K562 (cell line): ENCODE data around the gene SERTAD1. TPM values are rescaled to one million over a fixed set of nuclear protein-coding genes. Genes with fewer than 3 reads are reported as not detected.

Experiments used
- DPF2 ChIP-seq: fragments of 450-650 bp; IDR thresholded peaks from 2 replicates; pipeline ENCODE4 v1.6.1; 2016
- E2F1 ChIP-seq: sonication (generic); formaldehyde crosslinking; IDR thresholded peaks from 2 replicates; pipeline ENCODE4 v1.8.1; 2023; ENCODE audit warnings: mild to moderate bottlenecking, missing genetic modification reagents, moderate library complexity
- FOXK1 ChIP-seq: sonication (generic); formaldehyde crosslinking; IDR thresholded peaks from 2 replicates; pipeline ENCODE4 v1.8.0; 2022; ENCODE audit warnings: missing genetic modification reagents, mild to moderate bottlenecking, borderline replicate concordance
- MGA ChIP-seq: fragments of 450-650 bp; IDR thresholded peaks from 2 replicates; pipeline ENCODE4 v1.6.1; 2016; ENCODE audit warnings: mild to moderate bottlenecking, moderate library complexity
- NR2C2 ChIP-seq, 2 experiments: fragments of 200-800 bp in 1 of 2; sonication (Bioruptor generic) in 1 of 2; sonication (generic) in 1 of 2; formaldehyde crosslinking in 1 of 2; IDR thresholded peaks; 2 replicates each; pipeline versions ENCODE4 v1.6.1 to v1.8.0; 2016 to 2022; ENCODE audit warnings: mild to moderate bottlenecking in 1 of 2, missing compliant biosample characterization in 1 of 2, missing genetic modification characterization in 1 of 2, missing genetic modification reagents in 1 of 2
- NRF1 ChIP-seq, 2 experiments: fragments of 450-650 bp; IDR thresholded peaks in 1 of 2; conservative IDR thresholded peaks in 1 of 2; 2 replicates each; pipeline ENCODE4 v1.6.1; 2014; ENCODE audit warnings: mild to moderate bottlenecking in 2 of 2
- POLR2G ChIP-seq: fragments of 200-400 bp; formaldehyde crosslinking; IDR thresholded peaks from 2 replicates; pipeline ENCODE4 v1.6.1; 2017; ENCODE audit warnings: low read depth, mild to moderate bottlenecking, antibody characterized with exemption, low read length, moderate library complexity
- RUNX1 ChIP-seq: sonication (generic); IDR thresholded peaks from 2 replicates; pipeline ENCODE4 v1.6.1; 2016; ENCODE audit warnings: antibody characterized with exemption, low read depth
- ZBTB2 ChIP-seq: fragments of 450-650 bp; IDR thresholded peaks from 2 replicates; pipeline ENCODE4 v1.6.1; 2016; ENCODE audit warnings: antibody characterized with exemption
- ZNF398 ChIP-seq: fragments of 250-450 bp; sonication (Bioruptor Pico); IDR thresholded peaks from 2 replicates; pipeline ENCODE4 v1.8.0; 2021; ENCODE audit warnings: moderate library complexity, mild to moderate bottlenecking, inconsistent platforms
- polyA plus RNA-seq, 8 experiments: library from polyadenylated mRNA; depleted of rRNA in 4 of 8; stranded (reverse) in 5 of 8; unstranded in 3 of 8; fragments of >200 nt; fragmentation: Nextera tagmentation in 2 of 8; fragmentation: Illumina TruSeq in 1 of 8; extraction: Ambion mirVana in 2 of 8; extraction: Trizol in 1 of 8; gene quantifications; 2 replicates each; pipeline versions ENCODE4 v1.2.1 to v1.2.3, GENCODE V29; 2011 to 2014; ENCODE audit warnings: inconsistent platforms in 1 of 8, missing spikeins in 1 of 8
- total RNA-seq, 7 experiments: library from RNA; depleted of rRNA in 6 of 7; stranded (reverse); fragments of >200 nt in 6 of 7; fragmentation: Illumina TruSeq in 2 of 7; extraction: Trizol in 2 of 7; gene quantifications; 2 replicates each; pipeline versions ENCODE4 v1.2.1 to v1.2.3, GENCODE V29; 2011 to 2021; ENCODE audit warnings: low replicate concordance in 1 of 7

The SERTAD1 gene
- total and polyA plus RNA-seq, 9 of the 15 experiments (the other 6 are each of a cell fraction or from before 2014, with no cell fraction given): 0.15 to 8.7 (median 4.9) TPM

GRCh38 chr19:40466219-40466984 is 40.6 kb upstream of the SERTAD1 start (continued):
- TF ChIP-seq E2F1 (no peak), NR2C2 (CRISPR knock-in tag; IDR thresholded peaks at IDR 0.05) (peak; percentile 84), NR2C2 (tag; IDR thresholded peaks at IDR 0.05) (peak; percentile 42; the same call in 1 of the 2 replicates), DPF2 (peak; percentile 68; the same call in 1 of the 2 replicates), ZBTB2 (peak; percentile 82), NRF1 (conservative IDR thresholded peaks at IDR 0.05 in 1 of 2, IDR thresholded peaks at IDR 0.05 in 1 of 2) (no peak), FOXK1 (CRISPR knock-in tag) (peak; percentile 47; the same call in 1 of the 2 replicates), ZNF398 (CRISPR knock-in tag) (no peak), RUNX1 (no peak), MGA (peak; percentile 73), POLR2G (no peak)
